ENCODE measurements around the gene PLS3. TPM values are rescaled to one million over a fixed set of nuclear protein-coding genes. Genes with fewer than 3 reads are reported as not detected.

The PLS3 gene
- total RNA-seq, 4 donors from 2014 or later, result 11.0 to 23.1 (median 13.1) TPM

- H3K9me3 ChIP-seq, result no peaks in the 10 kb centered on the region
- no peaks in the 10 kb centered on the region for H3K4me1 ChIP-seq
- DNase-seq, result no peak
- no peak for TF ChIP-seq POLR2A (IDR thresholded peaks at IDR 0.05)
- TF ChIP-seq, protein P1, sequence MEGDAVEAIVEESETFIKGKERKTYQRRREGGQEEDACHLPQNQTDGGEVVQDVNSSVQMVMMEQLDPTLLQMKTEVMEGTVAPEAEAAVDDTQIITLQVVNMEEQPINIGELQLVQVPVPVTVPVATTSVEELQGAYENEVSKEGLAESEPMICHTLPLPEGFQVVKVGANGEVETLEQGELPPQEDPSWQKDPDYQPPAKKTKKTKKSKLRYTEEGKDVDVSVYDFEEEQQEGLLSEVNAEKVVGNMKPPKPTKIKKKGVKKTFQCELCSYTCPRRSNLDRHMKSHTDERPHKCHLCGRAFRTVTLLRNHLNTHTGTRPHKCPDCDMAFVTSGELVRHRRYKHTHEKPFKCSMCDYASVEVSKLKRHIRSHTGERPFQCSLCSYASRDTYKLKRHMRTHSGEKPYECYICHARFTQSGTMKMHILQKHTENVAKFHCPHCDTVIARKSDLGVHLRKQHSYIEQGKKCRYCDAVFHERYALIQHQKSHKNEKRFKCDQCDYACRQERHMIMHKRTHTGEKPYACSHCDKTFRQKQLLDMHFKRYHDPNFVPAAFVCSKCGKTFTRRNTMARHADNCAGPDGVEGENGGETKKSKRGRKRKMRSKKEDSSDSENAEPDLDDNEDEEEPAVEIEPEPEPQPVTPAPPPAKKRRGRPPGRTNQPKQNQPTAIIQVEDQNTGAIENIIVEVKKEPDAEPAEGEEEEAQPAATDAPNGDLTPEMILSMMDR (IDR thresholded peaks at IDR 0.05), result no peak
- H3K27me3 ChIP-seq, result no peaks in the 10 kb centered on the region
- H3K36me3 ChIP-seq, result no peaks in the 10 kb centered on the region
- H3K4me3 ChIP-seq, result no peak overlapping the region
- H3K27ac ChIP-seq, result no peak overlapping the region
These were observed 88.6 kb downstream of the PLS3 start for GRCh38 chrX:115649461-115650063.

DNA sequence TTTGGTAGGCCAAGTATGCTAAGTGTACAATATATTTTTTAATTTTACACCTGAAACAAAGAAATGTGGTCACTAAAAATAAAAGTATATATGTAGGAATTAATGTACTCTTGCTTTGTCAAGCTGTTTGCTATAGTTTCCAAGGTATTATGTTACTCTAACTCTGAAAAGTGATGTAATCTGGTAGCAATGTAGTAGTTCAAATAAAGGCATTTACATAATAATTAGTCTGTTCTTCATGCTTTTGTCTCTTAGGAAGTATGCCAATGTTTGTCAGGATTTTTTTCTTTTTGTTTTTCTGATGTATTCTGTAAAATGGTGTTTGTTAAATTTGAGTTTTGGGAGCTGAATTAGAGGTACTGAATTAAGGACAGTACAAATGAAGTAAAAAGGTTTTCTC is 89.5 kb downstream of the PLS3 start:
- Histone ChIP-seq H3K4me3 (no peak overlapping the region), H3K9me3 (no peaks in the 10 kb centered on the region), H3K27me3 (no peaks in the 10 kb centered on the region), H3K4me1 (no peaks in the 10 kb centered on the region), H3K36me3 (no peaks in the 10 kb centered on the region), H3K27ac (no peak overlapping the region)
- TF ChIP-seq, protein P1 (IDR thresholded peaks at IDR 0.05), result no peak
- no peak for TF ChIP-seq POLR2A (IDR thresholded peaks at IDR 0.05)
- DNase-seq, result no peak

DNA sequence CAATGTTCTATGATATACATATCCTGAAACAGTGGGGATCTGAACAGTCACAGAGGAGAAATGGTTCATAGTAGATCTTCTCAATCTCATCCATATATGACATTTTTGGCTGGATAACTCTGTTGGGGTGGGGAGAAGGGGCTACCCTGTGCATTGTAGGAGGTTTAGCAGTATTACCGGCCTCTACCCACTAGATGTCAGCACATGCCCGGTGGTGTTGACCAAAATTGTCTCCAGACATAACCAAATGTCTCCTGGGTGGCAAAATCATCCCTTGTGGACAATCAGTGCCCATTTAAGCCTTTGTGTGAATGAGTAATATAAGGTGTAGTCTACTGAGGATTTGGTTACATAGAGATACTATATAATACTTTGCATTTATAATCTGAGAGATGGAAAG is 89.9 kb downstream of the PLS3 start:
- DNase-seq, result no peak

DNA sequence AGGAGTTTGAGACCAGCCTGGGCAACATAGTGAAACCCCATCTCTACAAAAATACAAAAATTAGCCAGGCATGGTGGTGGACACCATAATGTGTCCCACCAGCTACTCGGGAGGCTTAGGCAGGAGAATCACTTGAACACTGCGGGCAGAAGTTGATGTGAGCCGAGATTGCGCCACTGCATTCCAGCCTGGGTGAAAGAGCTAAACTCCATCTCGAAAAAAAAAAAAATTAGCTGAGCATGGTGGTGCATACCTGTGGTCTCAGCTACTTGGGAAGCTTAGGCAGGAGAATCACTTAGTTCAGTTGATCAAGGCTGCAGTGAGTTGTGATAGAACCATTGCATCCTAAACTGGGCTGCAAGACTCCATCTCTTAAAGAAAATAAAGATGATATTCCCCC is 91.2 kb downstream of the PLS3 start:
- TF ChIP-seq, protein P1 (IDR thresholded peaks at IDR 0.05), result no peak
- no peak for TF ChIP-seq POLR2A (IDR thresholded peaks at IDR 0.05)
- Histone ChIP-seq H3K27ac (no peak overlapping the region), H3K36me3 (no peaks in the 10 kb centered on the region), H3K9me3 (no peaks in the 10 kb centered on the region), H3K4me3 (no peak overlapping the region), H3K4me1 (no peaks in the 10 kb centered on the region), H3K27me3 (no peaks in the 10 kb centered on the region)
- no peak for DNase-seq

More for the DNA sequence above, 89.9 kb downstream of the PLS3 start:
- Histone ChIP-seq H3K36me3 (no peaks in the 10 kb centered on the region), H3K4me1 (no peaks in the 10 kb centered on the region), H3K27me3 (no peaks in the 10 kb centered on the region), H3K9me3 (no peaks in the 10 kb centered on the region), H3K27ac (no peak overlapping the region), H3K4me3 (no peak overlapping the region)
- TF ChIP-seq, protein P1 (IDR thresholded peaks at IDR 0.05), result peak in 4 of 6 experiments; percentile 21 to 47 (median 32)
- no peak for TF ChIP-seq POLR2A (IDR thresholded peaks at IDR 0.05)

DNA sequence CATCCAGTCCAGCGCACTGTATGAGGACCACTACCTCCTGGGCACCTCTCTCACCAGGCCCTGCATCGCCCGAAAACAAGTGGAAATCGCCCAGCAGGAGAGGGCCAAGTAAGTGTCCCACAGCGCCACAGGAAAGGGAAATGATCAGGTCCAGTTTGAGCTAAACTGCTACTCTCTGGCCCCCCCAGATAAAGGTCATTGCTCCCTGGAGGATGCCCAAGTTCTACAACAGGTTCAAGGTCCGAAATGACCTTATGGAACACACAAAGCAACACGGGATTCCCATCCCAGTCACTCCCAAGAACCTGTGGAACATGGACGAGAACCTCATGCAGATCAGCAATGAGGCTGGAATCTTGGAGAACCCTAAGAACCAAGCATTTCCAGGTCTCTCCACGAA is 104.1 kb downstream of the PLS3 start:
- Histone ChIP-seq H3K27ac (no peak overlapping the region), H3K4me1 (no peaks in the 10 kb centered on the region), H3K9me3 (no peaks in the 10 kb centered on the region), H3K27me3 (no peaks in the 10 kb centered on the region), H3K36me3 (no peaks in the 10 kb centered on the region), H3K4me3 (no peak overlapping the region)
- TF ChIP-seq, protein P1 (IDR thresholded peaks at IDR 0.05), result no peak
- no peak for TF ChIP-seq POLR2A (IDR thresholded peaks at IDR 0.05)
- no peak for DNase-seq

GRCh38 chrX:115679460-115679859 is 118.5 kb downstream of the PLS3 start:
- H3K36me3 ChIP-seq, result no peaks in the 10 kb centered on the region
- no peak overlapping the region for H3K27ac ChIP-seq
- no peaks in the 10 kb centered on the region for H3K4me1 ChIP-seq
- DNase-seq, result no peak
- no peaks in the 10 kb centered on the region for H3K9me3 ChIP-seq
- TF ChIP-seq, protein P1 (IDR thresholded peaks at IDR 0.05), result no peak
- no peak for TF ChIP-seq POLR2A (IDR thresholded peaks at IDR 0.05)
- no peaks in the 10 kb centered on the region for H3K27me3 ChIP-seq
- no peak overlapping the region for H3K4me3 ChIP-seq
